SK-N-SH treated with all-trans-retinoic acid at 6 μM for 48 hours (cell line): Measurements from ENCODE around the gene ERCC1.

ENCODE experiments used
- ATAC-seq: fragments of 200-7000 bp; cut with Tn5 transposase; 3 replicates; pipeline ENCODE4 v1.9.1; 2020; ENCODE audit warnings: mild to moderate bottlenecking, moderate library complexity
- ARNTL ChIP-seq: fragments of 450-650 bp; formaldehyde crosslinking; IDR thresholded peaks from 2 replicates; pipeline ENCODE4 v1.5.0; 2020; ENCODE audit warnings: low read depth, mild to moderate bottlenecking, moderate library complexity, borderline replicate concordance
- BACH2 ChIP-seq: fragments of 250-450 bp; sonication (Bioruptor Pico); IDR thresholded peaks from 2 replicates; pipeline ENCODE4 v1.9.0; 2021; ENCODE audit warnings: mild to moderate bottlenecking, borderline replicate concordance
- CSRNP3 ChIP-seq: fragments of 250-450 bp; sonication (Bioruptor Pico); IDR thresholded peaks from 2 replicates; pipeline ENCODE4 v1.5.1; 2021; ENCODE audit warnings: mild to moderate bottlenecking, moderate library complexity
- ESRRG ChIP-seq: fragments of 250-450 bp; sonication (Bioruptor Pico); IDR thresholded peaks from 2 replicates; pipeline ENCODE4 v1.6.1; 2021; ENCODE audit warnings: mild to moderate bottlenecking
- ISL1 ChIP-seq: fragments of 250-450 bp; sonication (Bioruptor Pico); IDR thresholded peaks from 2 replicates; pipeline ENCODE4 v2.1.2; 2022; ENCODE audit warnings: mild to moderate bottlenecking, moderate library complexity
- OSR1 ChIP-seq: fragments of 250-450 bp; sonication (Bioruptor Pico); IDR thresholded peaks from 2 replicates; pipeline ENCODE4 v1.8.0; 2022; ENCODE audit warnings: moderate library complexity, mild to moderate bottlenecking, inconsistent platforms
- SNAI2 ChIP-seq: fragments of 250-450 bp; sonication (Bioruptor Pico); IDR thresholded peaks from 2 replicates; pipeline ENCODE4 v1.5.0; 2020; ENCODE audit warnings: mild to moderate bottlenecking, moderate library complexity
- TCF4 ChIP-seq: fragments of 250-450 bp; sonication (Bioruptor Pico); IDR thresholded peaks from 2 replicates; pipeline ENCODE4 v1.8.0; 2021; ENCODE audit warnings: mild to moderate bottlenecking, moderate library complexity, borderline replicate concordance
- TOX ChIP-seq: fragments of 250-450 bp; sonication (Bioruptor Pico); IDR thresholded peaks from 2 replicates; pipeline ENCODE4 v1.8.0; 2021; ENCODE audit warnings: mild to moderate bottlenecking, moderate library complexity, borderline replicate concordance
- ZC3H10 ChIP-seq: fragments of 250-450 bp; sonication (Bioruptor Pico); IDR thresholded peaks from 2 replicates; pipeline ENCODE4 v1.5.1; 2021; ENCODE audit warnings: mild to moderate bottlenecking, moderate library complexity
- ZNF565 ChIP-seq: fragments of 450-650 bp; formaldehyde crosslinking; conservative IDR thresholded peaks from 2 replicates; pipeline ENCODE4 v1.5.0; 2020; ENCODE audit warnings: low read depth, mild to moderate bottlenecking, moderate library complexity
- ZNF8 ChIP-seq: fragments of 450-650 bp; formaldehyde crosslinking; IDR thresholded peaks from 2 replicates; pipeline ENCODE4 v1.5.0; 2020; ENCODE audit warnings: mild to moderate bottlenecking, moderate library complexity
- TF ChIP-seq, protein P1 (sequence below): fragments of 250-450 bp; sonication (Bioruptor Pico); IDR thresholded peaks from 2 replicates; pipeline ENCODE4 v1.8.0; 2020; ENCODE audit warnings: mild to moderate bottlenecking, moderate library complexity, borderline replicate concordance
- TF ChIP-seq, protein P2 (sequence below): fragments of 250-450 bp; sonication (Bioruptor Pico); IDR thresholded peaks from 2 replicates; pipeline ENCODE4 v1.5.1; 2020; ENCODE audit warnings: low read depth, mild to moderate bottlenecking, moderate library complexity

The ERCC1 gene

DNA sequence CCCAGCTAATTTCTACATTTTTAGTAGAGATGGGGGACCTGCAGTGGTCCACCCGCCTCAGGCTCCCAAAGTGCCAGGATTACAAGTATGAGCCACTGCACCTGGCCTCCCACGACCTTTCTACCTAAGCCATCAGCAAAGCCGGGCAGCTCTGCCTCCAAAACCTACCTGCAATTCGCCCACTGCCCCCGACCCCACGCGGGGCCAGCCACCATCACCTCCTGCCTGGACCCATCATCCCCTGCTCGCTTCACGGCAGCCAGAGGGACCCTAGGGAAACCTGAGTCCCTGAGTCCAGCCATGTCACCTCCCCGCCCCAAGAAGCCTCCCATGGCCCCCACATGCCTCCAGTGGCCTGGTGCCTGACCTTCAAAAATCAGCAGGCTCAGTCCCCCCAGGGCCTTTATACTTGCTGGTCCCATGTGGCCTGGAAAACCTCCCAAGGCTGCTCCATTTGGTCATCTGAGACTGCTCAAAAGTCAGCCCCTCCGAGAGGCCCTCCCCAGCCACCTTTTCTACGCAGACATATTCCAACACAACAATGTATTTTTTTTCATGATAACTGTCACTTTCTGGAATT is 65.4 kb downstream of the ERCC1 start:
- TF ChIP-seq ESRRG (no peak), OSR1 (CRISPR knock-in tag) (no peak), BACH2 (CRISPR knock-in tag) (no peak), TOX (CRISPR knock-in tag) (no peak), ISL1 (CRISPR knock-in tag) (no peak), CSRNP3 (CRISPR knock-in tag) (no peak), SNAI2 (no peak), ZNF8 (no peak)
- TF ChIP-seq, protein P1, sequence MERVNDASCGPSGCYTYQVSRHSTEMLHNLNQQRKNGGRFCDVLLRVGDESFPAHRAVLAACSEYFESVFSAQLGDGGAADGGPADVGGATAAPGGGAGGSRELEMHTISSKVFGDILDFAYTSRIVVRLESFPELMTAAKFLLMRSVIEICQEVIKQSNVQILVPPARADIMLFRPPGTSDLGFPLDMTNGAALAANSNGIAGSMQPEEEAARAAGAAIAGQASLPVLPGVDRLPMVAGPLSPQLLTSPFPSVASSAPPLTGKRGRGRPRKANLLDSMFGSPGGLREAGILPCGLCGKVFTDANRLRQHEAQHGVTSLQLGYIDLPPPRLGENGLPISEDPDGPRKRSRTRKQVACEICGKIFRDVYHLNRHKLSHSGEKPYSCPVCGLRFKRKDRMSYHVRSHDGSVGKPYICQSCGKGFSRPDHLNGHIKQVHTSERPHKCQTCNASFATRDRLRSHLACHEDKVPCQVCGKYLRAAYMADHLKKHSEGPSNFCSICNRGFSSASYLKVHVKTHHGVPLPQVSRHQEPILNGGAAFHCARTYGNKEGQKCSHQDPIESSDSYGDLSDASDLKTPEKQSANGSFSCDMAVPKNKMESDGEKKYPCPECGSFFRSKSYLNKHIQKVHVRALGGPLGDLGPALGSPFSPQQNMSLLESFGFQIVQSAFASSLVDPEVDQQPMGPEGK (CRISPR knock-in tag): no peak
- no peak for ATAC-seq

GRCh38 chr19:45357445-45357783 is 66.3 kb downstream of the ERCC1 start:
- TF ChIP-seq BACH2 (CRISPR knock-in tag) (no peak), ZNF565 (CRISPR knock-in tag) (no peak), TCF4 (CRISPR knock-in tag) (no peak), ARNTL (CRISPR knock-in tag) (no peak), ZC3H10 (CRISPR knock-in tag) (no peak)
- TF ChIP-seq, protein P1 (CRISPR knock-in tag): no peak
- TF ChIP-seq, protein P2, sequence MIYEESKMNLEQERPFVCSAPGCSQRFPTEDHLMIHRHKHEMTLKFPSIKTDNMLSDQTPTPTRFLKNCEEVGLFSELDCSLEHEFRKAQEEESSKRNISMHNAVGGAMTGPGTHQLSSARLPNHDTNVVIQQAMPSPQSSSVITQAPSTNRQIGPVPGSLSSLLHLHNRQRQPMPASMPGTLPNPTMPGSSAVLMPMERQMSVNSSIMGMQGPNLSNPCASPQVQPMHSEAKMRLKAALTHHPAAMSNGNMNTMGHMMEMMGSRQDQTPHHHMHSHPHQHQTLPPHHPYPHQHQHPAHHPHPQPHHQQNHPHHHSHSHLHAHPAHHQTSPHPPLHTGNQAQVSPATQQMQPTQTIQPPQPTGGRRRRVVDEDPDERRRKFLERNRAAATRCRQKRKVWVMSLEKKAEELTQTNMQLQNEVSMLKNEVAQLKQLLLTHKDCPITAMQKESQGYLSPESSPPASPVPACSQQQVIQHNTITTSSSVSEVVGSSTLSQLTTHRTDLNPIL (CRISPR knock-in tag): no peak
- no peak for ATAC-seq
